Loucy (cell line): Measurements from ENCODE around the gene RAD51B.

Experiments
- EZH2phosphoT487 ChIP-seq: fragments of 200-600 bp; IDR thresholded peaks from 2 replicates; pipeline ENCODE4 v1.6.1; 2018; ENCODE audit warnings: antibody characterized with exemption, mild to moderate bottlenecking, moderate library complexity, borderline replicate concordance
- TF ChIP-seq, protein P1 (sequence below): fragments of 200-600 bp; sonication (generic); conservative IDR thresholded peaks from 2 replicates; pipeline ENCODE4 v1.5.1; 2014; ENCODE audit warnings: mild to moderate bottlenecking, antibody characterized with exemption, low read length

DNA sequence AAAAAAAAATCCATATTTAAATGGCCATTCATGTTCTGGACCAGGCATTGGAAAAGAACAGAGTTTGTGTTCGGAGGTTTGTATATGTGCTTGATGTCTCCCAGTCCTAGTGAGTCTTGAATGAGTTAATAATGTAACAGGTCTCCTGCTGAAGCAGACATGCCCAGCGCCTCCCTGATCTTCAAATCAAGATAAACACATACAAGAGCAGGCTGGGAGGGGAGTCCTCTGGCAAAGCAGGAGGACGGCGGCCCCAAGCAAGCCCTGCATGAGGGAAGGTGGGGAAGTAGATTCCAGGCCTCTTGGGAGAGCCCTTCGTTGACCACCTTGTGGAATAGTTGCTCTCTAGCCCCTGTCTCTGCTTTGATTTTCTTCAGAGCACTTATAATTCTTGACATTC is 817.0 kb downstream of the RAD51B start:
- TF ChIP-seq, protein P1, sequence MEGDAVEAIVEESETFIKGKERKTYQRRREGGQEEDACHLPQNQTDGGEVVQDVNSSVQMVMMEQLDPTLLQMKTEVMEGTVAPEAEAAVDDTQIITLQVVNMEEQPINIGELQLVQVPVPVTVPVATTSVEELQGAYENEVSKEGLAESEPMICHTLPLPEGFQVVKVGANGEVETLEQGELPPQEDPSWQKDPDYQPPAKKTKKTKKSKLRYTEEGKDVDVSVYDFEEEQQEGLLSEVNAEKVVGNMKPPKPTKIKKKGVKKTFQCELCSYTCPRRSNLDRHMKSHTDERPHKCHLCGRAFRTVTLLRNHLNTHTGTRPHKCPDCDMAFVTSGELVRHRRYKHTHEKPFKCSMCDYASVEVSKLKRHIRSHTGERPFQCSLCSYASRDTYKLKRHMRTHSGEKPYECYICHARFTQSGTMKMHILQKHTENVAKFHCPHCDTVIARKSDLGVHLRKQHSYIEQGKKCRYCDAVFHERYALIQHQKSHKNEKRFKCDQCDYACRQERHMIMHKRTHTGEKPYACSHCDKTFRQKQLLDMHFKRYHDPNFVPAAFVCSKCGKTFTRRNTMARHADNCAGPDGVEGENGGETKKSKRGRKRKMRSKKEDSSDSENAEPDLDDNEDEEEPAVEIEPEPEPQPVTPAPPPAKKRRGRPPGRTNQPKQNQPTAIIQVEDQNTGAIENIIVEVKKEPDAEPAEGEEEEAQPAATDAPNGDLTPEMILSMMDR, result no peak
- TF ChIP-seq EZH2phosphoT487, result no peak
